Adrenal gland (tissue), 5 donors: Measurements from ENCODE around the gene GIMAP8.

ENCODE experiments used
- CTCF ChIP-seq, 6 experiments: fragments of 450-650 bp in 4 of 6; fragments of 200-600 bp in 2 of 6; sonication (generic) in 1 of 6; IDR thresholded peaks; 1 replicate in 5 of 6; 2 replicates in 1 of 6; pipeline versions ENCODE4 v1.5.1 to v1.8.0; 2016 to 2021; ENCODE audit warnings: antibody characterized with exemption in 6 of 6, mild to moderate bottlenecking in 2 of 6, moderate library complexity in 1 of 6
- POLR2A ChIP-seq, 2 donors: fragments of 450-650 bp; IDR thresholded peaks; one replicate each; pipeline ENCODE4 v1.6.1; 2017; ENCODE audit warnings: antibody characterized with exemption in 2 of 2, mild to moderate bottlenecking in 2 of 2, moderate library complexity in 1 of 2
- donor health status: DM: no; HTN: no; CAD: no.

GRCh38 chr7:150487625-150488024 lies 37.2 kb downstream of the GIMAP8 start:
- TF ChIP-seq POLR2A (IDR thresholded peaks at IDR 0.05) = no peak
- no peak for TF ChIP-seq CTCF (IDR thresholded peaks at IDR 0.05)
